ENCODE results near the gene KCNIP1.

Gene KCNIP1

DNA sequence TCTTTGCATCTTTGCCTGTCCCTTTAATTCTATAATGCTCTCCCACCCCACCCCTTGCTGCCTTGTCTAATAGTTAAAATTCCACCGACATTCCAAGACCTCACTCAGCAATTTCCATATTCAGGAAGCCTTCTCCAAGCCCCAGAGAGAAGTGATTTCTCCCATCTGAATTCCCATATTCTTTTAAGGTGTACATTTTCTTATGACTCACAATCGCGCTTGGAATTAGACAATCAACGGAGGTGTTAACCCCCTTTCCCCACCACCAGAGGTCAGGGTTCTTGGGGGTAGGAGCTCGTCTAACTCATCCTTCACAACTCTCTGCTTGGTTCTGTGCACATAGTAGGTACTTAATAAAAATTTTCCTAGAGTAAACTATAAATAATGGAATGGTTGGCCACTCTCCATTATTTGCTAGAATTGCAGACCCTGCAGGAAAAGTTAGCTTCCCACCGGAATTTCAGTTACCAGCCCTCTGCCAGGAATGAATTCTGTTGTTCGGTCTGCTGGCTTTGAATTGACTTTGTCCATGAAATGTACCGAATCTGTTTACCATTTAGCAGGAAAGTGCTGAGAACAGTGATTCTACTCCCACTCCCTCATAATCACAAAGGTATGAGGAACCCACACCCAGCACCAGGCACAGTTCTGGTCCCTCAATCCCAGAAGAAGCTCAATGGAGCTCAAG, 5.0 kb downstream of the KCNIP1 start:
- H3K36me3 Mint-ChIP-seq, result no peaks in the 10 kb centered on the region
- no peaks in the 10 kb centered on the region for H3K4me1 Mint-ChIP-seq
- no peaks in the 10 kb centered on the region for H3K9me3 Mint-ChIP-seq
- CTCF ChIA-PET, result interaction anchor here (1.3 kb wide), 1 partner anchor 125 kb away, joined by 3 read pairs; no protein-coding TSS in a partner anchor
- H3K4me3 Mint-ChIP-seq, result no peak overlapping the region
- H3K27ac Mint-ChIP-seq, result no peak overlapping the region
- no peak for DNase-seq
- peaks cover 40% of the 10 kb centered on the region for H3K27me3 Mint-ChIP-seq

DNA sequence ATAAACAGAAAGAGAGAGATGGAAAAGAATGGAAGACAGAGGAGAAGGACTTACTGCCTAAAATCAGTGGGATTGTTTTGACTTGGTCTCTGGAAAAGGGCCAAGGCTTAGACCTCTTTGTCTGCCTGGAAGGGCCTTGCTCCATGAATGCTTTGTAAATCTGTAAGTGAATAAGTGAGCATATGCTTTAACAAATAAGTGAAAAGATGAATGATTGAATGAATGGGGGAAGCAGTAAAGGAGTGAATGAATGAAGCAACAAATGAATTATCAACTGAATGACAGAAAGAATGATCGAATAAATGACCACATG, 5.5 kb downstream of the KCNIP1 start:
- CTCF ChIA-PET, result no interaction called here
- Mint-ChIP-seq H3K27me3 (peaks cover 35% of the 10 kb centered on the region), H3K27ac (no peak overlapping the region), H3K4me3 (no peak overlapping the region), H3K9me3 (no peaks in the 10 kb centered on the region), H3K36me3 (no peaks in the 10 kb centered on the region), H3K4me1 (no peaks in the 10 kb centered on the region)
- DNase-seq, result no peak

DNA sequence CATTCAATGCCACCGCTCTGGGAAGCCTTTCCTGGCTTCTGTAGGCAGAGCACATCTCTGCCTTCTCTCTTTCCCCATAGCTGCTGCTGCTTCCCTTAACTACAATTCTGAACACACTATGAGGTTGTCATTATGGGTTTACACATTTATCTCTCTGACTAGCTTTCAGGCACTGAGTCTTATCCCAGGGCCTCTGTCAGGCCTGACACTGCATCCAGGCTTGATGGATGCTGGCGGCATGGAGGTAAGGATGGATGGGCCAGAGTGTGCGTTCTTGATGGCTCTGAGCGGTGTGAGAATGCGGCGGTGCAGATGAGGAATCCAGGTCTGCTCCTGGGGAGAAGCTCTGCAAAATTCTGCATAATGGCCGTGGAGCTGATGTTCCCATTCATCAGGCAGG, 6.3 kb downstream of the KCNIP1 start:
- peaks cover 27% of the 10 kb centered on the region for H3K27me3 Mint-ChIP-seq
- no peak for DNase-seq
- no peaks in the 10 kb centered on the region for H3K4me1 Mint-ChIP-seq
- H3K4me3 Mint-ChIP-seq, result no peak overlapping the region
- H3K27ac Mint-ChIP-seq, result no peak overlapping the region
- H3K9me3 Mint-ChIP-seq, result no peaks in the 10 kb centered on the region
- CTCF ChIA-PET, result interaction anchor here (1.2 kb wide), 1 partner anchor 116 kb away, joined by 3 read pairs; no protein-coding TSS in a partner anchor
- no peaks in the 10 kb centered on the region for H3K36me3 Mint-ChIP-seq

DNA sequence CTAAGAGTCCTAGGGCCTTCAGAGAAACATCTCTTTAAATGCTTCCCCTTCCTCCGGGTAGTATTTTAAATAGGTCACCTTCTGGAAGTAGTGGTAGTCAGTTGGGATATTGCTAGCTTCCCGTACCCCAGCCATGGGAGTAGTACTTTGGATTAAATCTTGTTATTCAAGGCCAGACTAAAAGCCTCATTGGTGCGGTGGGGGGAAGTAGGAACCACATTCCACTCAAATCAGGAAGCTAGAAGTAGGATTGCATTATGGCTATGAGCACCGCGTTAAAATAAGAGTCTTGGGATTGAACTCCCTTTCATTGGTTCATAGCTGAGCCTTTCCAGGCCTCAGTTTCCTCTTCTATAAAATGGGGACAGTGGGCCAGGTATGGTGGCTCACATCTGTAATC, 6.7 kb downstream of the KCNIP1 start:
- Mint-ChIP-seq H3K9me3 (no peaks in the 10 kb centered on the region), H3K4me3 (no peak overlapping the region), H3K27me3 (peaks cover 23% of the 10 kb centered on the region), H3K4me1 (no peaks in the 10 kb centered on the region), H3K36me3 (no peaks in the 10 kb centered on the region), H3K27ac (no peak overlapping the region)
- CTCF ChIA-PET, result interaction anchor here (1.2 kb wide), 1 partner anchor 116 kb away, joined by 3 read pairs; no protein-coding TSS in a partner anchor
- no peak for DNase-seq

DNA sequence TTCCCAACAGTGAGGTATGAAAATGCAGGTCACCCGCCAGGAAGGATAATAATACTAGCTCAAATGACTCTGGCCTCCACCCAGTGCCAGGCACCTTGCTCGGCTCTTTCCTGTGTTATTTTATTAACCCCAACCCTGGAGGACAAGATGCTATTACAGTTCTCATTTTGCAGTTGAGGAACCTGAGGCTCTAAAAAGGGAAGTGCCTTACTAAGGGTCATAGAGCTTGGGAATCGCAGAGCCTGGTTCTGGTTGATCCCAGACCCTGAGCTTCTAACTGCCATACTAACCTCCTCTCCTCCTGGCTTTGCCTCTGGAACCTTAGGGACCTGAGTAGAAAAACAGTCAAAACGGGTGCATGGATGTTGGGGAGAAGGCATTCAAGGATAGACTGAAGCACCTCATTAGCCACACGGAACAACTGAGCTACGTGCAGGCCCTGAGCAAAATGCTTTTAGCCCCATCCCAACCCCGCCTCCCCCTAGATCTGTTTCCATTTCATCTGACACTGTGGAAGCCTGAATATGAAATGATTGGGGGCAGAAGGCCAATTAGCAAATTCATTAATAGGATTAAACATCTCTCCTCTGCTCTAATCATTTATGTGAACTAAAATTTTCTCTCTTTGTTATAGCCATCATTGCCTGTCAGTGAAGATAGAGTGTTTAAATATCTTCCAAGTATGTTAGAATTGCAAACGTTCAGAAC, 7.9 kb downstream of the KCNIP1 start:
- CTCF ChIA-PET, result no interaction called here

DNA sequence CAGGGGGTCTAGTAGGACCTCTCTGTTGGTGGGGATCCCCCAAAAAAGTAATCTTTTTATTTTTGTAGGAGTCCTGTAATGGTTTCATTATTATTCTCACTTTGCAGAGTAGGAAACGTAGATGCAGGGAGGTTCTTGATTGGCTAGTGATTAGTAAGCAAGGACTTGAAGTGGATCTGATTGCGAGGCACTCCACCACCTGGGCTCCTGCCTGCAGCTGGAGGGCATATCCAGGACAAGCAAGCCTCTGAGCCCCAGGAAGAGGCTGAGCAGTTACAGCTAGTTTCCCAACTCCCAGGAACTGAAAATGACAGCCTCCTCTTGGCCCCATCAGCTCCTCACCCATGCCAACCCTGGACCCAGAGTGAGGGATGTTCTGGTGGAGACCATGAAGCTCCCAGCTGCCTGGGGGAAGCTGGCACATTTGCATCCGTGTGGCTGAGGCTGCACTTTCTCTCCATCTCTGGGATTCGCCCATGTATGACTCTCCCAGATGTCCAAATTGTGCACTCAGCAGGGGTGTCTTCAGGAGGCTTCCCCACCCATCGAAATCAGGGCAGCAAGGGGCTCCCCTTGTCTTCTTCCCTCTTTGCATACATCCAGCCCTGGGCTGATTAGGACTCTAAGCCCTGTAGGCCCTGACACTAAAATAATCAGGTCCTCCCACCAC, 10.2 kb downstream of the KCNIP1 start:
- no peak for DNase-seq
- Mint-ChIP-seq H3K36me3 (no peaks in the 10 kb centered on the region), H3K4me3 (no peak overlapping the region), H3K9me3 (no peaks in the 10 kb centered on the region), H3K27ac (no peak overlapping the region), H3K4me1 (no peaks in the 10 kb centered on the region), H3K27me3 (peaks cover 7% of the 10 kb centered on the region)
- CTCF ChIA-PET, result no interaction called here

More for the DNA sequence above, 7.9 kb downstream of the KCNIP1 start:
- Mint-ChIP-seq H3K9me3 (no peaks in the 10 kb centered on the region), H3K27ac (no peak overlapping the region), H3K36me3 (no peaks in the 10 kb centered on the region), H3K4me3 (no peak overlapping the region), H3K4me1 (no peaks in the 10 kb centered on the region), H3K27me3 (peaks cover 11% of the 10 kb centered on the region)
- no peak for DNase-seq

DNA sequence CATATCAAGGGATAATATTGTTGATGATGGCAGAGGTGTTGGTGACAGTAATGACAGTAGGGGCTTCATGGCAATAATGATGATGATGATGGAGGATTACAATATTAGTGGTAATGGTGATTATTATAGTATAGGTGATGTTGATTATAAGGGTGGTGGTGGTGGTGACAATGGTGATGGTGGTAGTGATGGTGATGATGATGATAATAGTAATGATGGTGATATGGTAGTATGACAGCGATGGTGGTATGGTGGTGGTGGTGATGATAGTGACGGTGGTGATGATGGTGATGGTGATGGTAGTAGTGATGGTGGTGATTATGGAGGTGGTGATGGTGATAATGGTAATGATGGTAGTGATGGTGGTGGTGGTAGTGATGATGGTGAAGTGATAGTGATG, 13.6 kb downstream of the KCNIP1 start:
- Mint-ChIP-seq H3K36me3 (no peaks in the 10 kb centered on the region), H3K9me3 (no peaks in the 10 kb centered on the region), H3K4me3 (no peak overlapping the region), H3K27me3 (no peaks in the 10 kb centered on the region), H3K27ac (no peak overlapping the region), H3K4me1 (no peaks in the 10 kb centered on the region)
- CTCF ChIA-PET, result no interaction called here
- DNase-seq, result no peak

DNA sequence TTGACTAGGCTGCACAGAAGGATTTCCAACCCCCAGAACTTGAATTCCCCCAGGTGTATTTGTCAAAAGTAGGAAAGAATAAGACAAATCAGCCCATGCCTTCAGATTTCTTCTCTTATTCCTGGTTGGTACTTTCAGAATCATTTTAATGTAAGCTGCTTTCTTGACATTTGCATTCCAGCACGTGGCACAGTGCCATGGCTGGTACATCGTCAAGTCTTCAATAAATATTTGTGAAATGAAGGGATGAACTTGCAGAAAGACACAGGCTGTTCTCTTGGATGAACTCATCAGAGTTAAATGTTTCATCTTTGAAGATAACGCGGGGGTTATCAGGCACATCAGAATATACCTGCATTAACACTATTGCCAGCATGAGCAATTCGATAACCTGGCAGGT, 14.5 kb downstream of the KCNIP1 start:
- Mint-ChIP-seq H3K27me3 (peaks cover under 1% of the 10 kb centered on the region), H3K27ac (no peak overlapping the region), H3K4me1 (no peaks in the 10 kb centered on the region), H3K36me3 (no peaks in the 10 kb centered on the region), H3K4me3 (no peak overlapping the region), H3K9me3 (no peaks in the 10 kb centered on the region)
- CTCF ChIA-PET, result no interaction called here
- DNase-seq, result no peak

DNA sequence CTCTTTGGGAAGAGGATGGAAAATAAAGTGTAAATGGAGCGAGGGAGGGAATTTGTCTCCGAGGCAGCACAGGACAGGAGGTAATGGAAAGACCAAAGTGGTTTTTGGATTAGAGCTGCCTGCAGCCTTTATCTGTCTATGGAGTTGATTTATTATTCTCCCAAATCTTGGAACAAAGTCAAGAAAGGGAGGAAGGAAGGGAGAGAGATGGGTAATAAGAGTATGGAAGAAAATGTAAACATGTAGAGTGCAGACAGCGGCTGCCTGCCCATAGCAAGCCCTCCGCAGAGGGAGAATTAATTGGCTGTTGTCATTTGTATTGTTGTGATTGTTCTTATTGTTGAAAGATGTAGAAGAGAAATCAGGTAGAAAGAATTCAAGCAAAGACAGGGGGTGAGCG, 15.7 kb downstream of the KCNIP1 start:
- Mint-ChIP-seq H3K9me3 (no peaks in the 10 kb centered on the region), H3K27me3 (peaks cover 7% of the 10 kb centered on the region), H3K4me3 (no peak overlapping the region), H3K4me1 (no peaks in the 10 kb centered on the region), H3K36me3 (no peaks in the 10 kb centered on the region), H3K27ac (no peak overlapping the region)
- CTCF ChIA-PET, result no interaction called here
- no peak for DNase-seq

DNA sequence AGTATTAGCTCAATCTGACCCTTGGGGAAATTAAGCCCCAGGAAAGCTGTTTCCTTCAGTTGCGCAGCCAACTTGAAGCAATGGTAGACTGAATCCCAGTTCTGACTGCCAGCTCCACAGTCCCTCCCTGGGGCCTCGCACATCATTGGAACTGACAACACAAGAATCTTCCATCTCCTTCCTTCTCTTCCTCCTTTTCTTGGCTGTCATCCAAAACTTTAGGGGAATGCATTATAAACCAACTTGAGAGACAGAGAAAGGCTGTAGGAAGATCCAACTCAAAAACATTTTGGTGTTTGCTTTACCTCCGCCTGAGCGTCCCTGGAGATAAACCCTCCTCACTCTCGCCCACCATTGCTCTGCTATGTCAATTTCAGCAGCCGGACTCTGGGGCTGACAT, 16.6 kb downstream of the KCNIP1 start:
- H3K27me3 Mint-ChIP-seq, result peaks cover 12% of the 10 kb centered on the region
- CTCF ChIA-PET, result interaction anchor here (0.8 kb wide), 1 partner anchor 85 kb away, joined by 3 read pairs; no protein-coding TSS in a partner anchor
- no peak overlapping the region for H3K27ac Mint-ChIP-seq
- no peaks in the 10 kb centered on the region for H3K9me3 Mint-ChIP-seq
- no peak overlapping the region for H3K4me3 Mint-ChIP-seq
- H3K36me3 Mint-ChIP-seq, result no peaks in the 10 kb centered on the region
- no peaks in the 10 kb centered on the region for H3K4me1 Mint-ChIP-seq
- DNase-seq, result no peak

DNA sequence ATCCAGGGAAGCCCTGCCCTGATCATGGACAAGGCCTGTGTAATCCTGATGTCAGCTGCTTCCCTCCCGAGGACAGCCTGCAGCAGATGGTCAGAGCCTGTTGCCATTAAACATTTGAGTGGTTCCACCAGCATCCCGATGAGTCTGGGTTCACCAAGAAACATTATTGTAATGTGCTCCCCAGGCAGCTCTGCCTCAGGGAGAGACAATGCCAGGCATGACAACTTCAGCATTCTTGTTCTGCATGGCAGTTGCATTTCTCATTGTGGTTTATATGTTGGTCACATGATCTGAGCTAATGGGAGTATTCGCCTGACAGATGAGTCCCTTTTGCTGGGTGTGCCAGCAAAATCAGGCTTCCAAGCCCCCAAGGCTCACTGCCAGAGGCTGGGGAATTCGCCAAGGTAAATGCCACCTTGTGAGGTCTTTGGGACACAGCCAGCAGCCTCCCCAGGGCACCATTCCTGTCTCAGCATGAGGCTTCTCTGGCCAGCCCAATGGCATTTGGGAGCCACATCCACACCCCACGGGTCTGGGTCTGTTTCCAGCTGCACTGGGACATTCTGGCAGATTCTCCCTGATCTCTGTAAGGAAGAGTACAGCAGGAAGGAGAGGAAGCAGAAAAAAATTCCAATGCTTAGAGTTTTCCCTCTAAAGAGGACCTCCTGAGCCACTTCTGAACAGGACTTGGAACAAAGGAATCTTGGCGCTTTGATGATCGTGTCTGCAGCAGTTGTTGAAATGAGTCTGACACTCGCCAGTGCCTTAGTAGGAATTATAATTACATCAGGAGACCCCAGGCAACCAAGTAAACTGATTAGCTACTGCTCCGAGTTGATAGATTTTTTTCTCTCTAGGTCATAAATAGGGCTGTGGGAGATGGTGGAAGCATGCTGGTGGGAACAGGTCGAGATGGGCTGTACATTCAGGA, 18.7 kb downstream of the KCNIP1 start:
- Mint-ChIP-seq H3K27ac (no peak overlapping the region), H3K36me3 (no peaks in the 10 kb centered on the region), H3K4me1 (no peaks in the 10 kb centered on the region), H3K4me3 (no peak overlapping the region), H3K9me3 (no peaks in the 10 kb centered on the region), H3K27me3 (peaks cover 15% of the 10 kb centered on the region)
- no peak for DNase-seq
- CTCF ChIA-PET, result no interaction called here

DNA sequence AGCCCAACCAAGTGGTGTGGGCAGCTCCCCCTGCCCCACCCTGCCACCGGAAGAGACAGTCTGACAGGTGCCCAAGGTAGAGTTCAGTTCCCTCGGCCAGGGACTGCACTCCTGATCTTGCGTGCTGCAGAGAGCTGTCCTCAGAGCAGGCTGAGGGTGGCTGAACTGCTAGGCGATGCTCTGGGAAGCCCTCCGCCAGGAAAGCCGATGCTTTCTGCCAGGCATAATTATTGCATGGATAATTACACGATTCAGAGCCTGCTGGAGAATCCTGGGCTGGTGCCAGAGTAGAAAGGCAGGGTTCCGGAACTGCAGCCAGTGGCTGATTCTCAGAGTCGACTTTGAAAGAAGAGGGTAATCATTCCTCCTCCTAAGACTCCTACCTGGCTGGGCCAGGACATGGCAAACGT, 19.3 kb downstream of the KCNIP1 start:
- Mint-ChIP-seq H3K27me3 (peaks cover 18% of the 10 kb centered on the region), H3K27ac (no peak overlapping the region), H3K36me3 (no peaks in the 10 kb centered on the region), H3K4me3 (no peak overlapping the region), H3K4me1 (no peaks in the 10 kb centered on the region), H3K9me3 (no peaks in the 10 kb centered on the region)
- CTCF ChIA-PET, result no interaction called here
- no peak for DNase-seq

DNA sequence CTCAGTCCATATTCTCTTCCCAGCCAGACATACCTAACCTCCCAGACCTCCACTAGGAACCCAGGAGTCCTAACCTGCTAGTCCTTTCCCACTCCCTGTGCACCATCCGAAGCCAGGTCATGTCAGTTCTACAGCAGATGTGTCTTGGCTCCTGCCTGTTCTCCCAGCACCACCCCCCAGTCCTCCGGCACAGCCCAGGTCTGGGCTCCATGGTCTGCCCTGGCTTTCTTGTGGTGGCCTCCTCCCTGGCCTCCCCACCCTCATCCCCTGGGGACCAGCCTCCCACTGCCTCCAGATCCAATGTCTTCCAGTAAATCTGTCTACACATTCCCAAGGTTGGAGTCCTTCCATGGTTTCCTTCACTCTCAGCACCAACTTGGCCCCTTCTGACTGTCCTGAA, 20.0 kb downstream of the KCNIP1 start:
- no peak for DNase-seq
- peaks cover 22% of the 10 kb centered on the region for H3K27me3 Mint-ChIP-seq
- no peak overlapping the region for H3K4me3 Mint-ChIP-seq
- H3K4me1 Mint-ChIP-seq, result no peaks in the 10 kb centered on the region
- H3K27ac Mint-ChIP-seq, result no peak overlapping the region
- H3K36me3 Mint-ChIP-seq, result no peaks in the 10 kb centered on the region
- no peaks in the 10 kb centered on the region for H3K9me3 Mint-ChIP-seq
- CTCF ChIA-PET, result no interaction called here

DNA sequence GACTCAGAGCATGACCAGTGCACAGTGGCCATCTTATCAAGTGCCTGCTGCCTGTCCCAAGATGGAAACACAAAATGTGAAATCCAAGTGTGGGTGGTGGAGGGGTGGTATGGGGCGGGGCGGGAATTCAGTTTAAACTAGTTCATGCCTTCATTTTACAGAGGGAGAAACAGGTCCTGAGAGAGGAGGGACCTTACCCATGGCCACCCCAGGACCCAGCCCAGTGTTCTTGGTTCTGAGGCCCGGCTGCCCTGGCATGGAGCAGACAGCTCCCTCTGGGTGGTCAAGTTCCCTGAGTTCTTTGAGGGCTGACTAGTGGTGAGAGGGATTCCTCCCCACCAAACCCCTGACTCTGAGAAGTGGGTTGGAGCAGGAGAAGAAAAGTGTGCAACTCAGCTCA, 20.8 kb downstream of the KCNIP1 start:
- no peak for DNase-seq
- H3K36me3 Mint-ChIP-seq, result no peaks in the 10 kb centered on the region
- H3K4me1 Mint-ChIP-seq, result no peaks in the 10 kb centered on the region
- CTCF ChIA-PET, result no interaction called here
- no peaks in the 10 kb centered on the region for H3K9me3 Mint-ChIP-seq
- H3K27ac Mint-ChIP-seq, result no peak overlapping the region
- peaks cover 26% of the 10 kb centered on the region for H3K27me3 Mint-ChIP-seq
- no peak overlapping the region for H3K4me3 Mint-ChIP-seq

All from activated naive CD4-positive, alpha-beta T cell treated with anti-CD3 and anti-CD28 coated beads, Interleukin-2, amount 10 ng/mL, durations not matched to agents 7 days and 5 days (primary cell).